NCI-H82 (cell line): ENCODE measurements around the gene IL17B.

Experiments
- DNase-seq: peaks from one replicate; lab custom pipeline; 2025; lab: John Stamatoyannopoulos, UW

The IL17B gene, protein sequence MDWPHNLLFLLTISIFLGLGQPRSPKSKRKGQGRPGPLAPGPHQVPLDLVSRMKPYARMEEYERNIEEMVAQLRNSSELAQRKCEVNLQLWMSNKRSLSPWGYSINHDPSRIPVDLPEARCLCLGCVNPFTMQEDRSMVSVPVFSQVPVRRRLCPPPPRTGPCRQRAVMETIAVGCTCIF

DNA sequence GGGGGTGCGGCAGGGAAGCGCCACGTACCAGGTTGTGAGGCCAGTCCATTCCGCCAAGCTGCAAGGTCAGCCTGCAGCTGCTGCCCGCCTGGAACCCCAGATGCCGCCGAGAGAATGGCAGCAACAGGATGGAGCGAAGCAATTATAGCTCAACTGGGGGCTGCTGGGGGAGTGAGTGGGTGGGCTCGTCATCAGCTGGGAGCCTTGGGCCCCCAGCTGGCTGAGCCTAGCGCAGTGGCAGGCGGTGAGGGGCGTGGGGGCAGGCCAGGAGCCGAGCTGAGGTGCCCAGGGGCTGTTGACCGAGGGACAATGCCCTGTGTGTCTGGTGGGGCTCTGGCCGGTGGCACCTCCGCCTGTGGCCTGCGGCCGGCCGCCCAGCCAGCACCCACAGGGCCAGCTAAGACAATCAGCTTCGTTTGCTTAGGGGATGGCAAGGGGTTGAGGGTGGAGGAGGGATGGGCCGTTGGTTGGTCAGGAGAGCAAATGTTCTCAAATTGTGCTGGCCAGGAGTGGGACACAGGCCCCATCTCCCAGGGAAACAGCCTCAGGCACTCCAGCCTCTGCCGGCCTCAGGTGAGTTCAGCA lies at the start of gene IL17B:
TSS of gene IL17B (minus strand) at position 116 of the 585 bp plus-strand sequence. CDS start at position 49, 67 bp downstream.
- no peak for DNase-seq

DNA sequence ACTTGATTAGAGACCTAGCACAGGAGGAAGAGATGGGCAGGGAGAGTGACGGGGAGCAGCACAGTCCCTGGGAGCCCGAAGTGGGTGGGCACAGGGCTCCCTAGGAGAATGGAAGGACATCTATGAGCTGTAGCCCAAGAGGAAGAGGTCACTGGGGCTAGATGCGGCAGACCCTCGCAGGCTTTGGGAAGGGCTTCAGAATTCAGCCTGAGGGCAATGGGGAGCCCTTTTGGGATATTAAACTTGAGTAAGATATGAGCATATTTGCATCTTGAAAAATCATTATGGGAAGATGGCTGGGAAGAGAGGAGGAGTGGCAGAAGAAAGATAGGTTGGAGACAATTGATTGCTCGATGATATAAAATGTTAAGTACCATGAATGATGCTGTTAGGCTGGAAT lies 48.9 kb upstream of the IL17B start:
- no peak for DNase-seq

DNA sequence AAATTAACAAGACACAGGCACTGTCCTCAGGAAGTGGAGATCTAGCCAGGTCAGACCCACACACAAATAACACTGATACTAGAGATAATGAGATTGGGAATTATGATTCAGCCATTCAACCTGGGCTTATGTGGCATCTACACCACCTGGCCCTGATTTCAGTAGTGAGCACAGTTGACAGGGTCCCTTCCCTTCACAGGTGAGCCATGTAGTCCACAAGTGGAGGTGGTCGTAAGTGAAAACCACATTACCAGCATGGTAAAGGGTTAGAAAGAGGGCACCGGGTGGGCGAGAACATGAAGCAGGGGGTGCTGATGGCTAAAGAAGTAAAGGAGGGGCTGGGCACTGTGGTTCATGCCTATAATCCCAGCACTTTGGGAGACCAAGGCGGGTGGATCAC lies 48.3 kb upstream of the IL17B start:
- DNase-seq = peak; percentile 47

DNA sequence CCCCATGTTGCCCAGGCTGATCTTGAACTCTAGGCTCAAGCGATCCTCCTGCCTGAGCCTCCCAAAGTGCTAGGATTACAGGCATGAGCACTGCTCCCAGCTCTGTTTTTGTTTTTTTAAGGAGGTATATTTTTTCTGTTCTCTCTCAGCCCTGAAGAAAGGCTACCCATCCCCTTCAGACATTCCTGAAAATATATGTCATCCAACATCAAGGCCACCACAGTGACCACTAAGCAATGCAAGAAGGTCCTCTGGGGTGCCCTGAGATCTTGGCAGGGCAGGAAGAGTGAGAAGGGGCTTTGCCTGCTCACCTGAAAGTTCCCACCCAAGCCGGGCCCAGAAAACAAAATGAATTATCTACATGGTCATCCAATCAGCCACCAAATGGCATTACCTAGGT lies 47.8 kb upstream of the IL17B start:
- no peak for DNase-seq

DNA sequence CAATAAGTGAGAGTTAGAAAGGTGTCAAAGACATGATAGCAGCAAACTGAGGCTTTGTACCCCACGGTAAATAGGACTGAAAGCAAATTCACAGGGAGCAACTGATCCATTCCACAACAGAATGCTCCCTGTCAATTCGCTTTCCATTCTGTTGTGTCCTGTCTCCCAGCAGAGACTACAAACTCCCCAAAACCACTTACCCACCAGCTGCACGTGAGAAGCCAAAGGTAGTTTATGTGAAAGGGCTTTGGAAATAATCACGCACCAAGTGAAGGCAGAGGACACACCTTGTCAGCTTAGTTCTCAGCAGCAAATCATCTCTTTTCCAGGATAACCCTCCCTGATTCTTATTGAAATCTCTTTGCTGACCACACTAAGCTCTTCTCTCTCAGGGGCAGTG lies 46.6 kb upstream of the IL17B start:
- DNase-seq = peak; percentile 37

DNA sequence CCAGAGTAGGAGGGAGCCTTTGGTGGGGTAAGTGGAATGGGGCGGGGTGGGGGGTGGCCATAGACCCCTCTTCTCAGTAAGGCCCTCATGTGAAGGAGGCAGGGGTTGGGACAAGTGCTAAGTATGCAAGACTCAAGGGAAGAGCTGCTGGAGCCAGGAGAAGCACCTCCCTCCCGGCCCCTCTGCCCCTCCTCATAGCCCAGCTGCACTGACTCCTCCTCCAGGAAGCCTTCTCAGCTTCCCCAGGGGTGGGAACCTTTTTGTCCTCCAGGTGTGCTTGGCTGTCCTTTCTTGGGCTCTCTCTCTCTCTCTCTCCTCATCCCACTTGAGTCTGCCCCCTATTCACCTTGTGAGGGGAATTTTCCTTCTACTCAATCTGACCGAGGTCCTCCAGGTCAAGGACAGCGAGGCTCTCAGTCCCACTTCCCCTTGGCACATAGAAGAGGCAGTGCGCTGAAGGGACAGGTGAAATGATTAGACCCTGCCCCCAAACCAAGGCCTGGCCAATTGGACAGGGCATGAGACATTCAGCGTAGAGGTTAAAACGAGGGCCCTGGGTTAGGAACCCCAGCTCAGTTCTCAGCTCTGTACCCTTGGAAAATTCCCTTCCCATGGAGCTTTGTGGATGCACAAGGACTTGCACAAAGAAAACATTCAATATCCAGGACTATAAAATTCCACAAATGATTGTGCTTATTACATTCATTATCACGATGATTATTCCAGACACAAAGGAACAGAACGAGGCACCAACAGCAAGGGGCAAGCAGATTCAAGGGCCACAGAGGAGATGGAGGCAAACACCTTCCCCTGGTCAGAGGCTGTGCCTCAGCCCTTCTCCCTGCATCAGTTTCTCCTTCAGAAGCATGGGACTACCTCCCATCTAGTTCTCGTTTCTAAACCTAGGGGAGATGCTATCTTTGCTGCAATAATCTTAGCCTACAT lies 45.6 kb upstream of the IL17B start:
- DNase-seq = peak; percentile 69

DNA sequence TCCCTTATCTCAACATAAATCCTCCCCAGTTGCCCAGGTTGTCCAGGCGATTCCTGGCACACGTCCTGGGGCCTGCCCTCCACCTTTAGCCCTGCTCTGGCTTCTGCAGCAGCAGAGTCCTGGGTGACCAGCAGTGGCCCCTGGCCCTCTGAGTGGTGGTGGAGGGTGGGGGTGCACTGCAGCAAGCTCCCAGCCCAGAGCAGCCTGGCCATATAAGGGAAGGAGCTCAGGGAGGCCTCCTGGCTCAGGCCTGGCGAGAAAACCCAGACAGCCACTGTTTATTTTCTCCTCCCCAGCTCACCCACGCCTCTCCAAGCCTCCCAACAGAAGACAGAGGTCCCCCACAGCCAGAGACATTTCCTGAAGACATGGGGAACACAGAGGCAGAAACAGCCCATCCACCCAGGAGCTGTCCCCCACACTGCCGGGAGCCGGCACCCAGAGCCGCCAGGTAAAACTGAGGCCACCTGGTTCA lies 44.7 kb upstream of the IL17B start:
- peak; percentile 50 for DNase-seq

DNA sequence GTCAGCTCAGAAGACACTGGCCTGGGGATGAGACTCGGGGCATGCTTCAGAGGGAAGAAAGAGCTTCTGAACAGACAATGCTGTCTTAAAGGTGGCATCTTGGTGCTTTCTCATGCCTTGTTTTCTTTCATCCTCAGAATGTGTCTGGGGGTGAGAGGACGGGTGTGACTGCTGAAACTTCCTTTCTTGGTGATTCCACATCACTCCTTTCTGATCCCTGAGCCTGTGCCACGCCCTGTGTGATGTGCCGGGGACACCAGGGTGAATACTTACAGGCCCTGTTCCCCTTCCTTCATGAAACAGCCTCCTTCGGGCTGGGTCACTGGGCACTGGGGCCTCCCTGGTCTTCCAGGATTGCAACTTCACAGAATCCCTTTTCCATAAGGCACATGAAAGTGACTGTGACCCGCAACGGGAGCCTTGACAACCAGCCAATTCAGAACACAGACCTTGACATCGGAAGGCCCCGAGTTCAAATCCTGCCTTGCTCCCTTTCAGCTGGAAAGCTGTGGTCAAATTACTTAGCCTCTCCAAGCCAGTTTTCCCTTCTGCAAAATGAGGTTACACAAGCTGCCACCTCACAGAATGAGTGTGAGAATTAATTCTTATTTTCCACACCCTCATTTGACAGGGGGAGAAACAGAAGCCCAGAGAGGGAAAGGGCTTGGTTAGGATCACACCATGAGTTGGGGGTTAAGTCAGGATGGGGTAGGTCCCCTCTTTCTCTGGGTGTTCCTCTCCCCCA lies 44.1 kb upstream of the IL17B start:
- DNase-seq = peak; percentile 45

DNA sequence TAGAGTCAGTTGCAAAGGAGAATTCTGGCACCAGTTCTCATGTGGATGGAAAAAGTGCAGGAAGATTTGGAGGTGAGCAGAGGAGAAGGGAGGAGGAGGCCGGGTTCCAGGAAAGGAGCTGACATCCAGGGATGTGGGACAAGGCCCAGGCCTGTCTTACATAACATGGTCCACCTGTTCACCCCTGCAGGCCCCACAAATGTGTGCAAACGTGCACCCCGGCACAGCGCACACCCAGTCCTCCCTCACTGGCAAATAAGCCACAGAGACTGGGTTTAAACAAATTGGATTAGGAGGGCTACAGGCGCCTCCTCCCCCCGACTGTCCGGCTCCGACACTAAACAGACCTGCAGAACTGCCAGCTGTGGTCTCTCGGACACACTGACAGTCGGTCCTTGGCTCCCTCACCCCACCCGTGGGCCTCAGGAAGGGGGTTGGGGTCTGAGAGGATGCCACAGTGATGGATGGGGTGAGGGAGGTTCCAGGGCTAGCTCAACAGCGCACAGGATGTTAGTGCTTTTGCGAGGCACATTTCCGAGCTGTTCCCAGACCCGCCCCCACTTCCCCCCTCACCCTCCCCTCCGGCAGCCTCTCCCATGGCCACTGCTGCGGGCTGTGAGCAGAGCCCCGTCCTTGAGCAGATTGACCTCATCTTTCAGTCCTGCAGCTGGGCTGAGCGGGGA lies 43.4 kb upstream of the IL17B start:
- DNase-seq = peak; percentile 99

DNA sequence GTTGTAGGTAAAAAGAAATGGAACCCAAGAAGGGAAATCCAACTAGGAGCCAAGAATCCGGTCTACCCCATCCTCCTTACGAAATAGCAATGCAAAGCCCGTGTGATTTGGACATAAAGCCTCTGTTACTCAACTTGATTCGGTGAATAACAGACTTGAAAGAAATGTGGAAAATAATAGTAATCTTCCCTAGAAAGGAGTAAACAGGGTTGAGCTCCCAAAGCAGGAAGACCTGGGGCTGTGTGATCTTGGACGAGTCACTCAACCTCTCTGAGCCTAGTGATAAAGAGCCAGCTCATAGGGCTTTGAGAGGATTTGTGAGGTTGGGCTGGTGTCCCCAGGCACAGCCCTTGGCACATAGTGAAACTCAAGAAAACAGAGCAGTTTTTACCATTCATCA lies 42.7 kb upstream of the IL17B start:
- DNase-seq = peak; percentile 57

DNA sequence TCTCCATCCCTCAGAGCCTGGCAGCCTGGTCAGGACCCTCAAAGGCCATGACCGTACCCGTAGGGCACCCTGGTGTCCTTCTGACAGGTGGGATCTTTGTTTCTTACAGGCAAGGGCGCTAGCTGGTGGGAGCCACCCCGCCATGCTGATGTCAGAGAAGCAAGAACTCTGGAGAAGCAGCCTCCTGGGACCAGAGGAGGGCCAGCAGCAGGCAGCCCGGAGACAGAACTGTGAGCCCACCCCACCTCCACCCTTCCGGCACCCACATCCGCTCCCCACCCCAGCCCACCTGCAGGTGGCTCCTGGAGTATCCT lies 42.2 kb upstream of the IL17B start:
- DNase-seq = peak; percentile 25

DNA sequence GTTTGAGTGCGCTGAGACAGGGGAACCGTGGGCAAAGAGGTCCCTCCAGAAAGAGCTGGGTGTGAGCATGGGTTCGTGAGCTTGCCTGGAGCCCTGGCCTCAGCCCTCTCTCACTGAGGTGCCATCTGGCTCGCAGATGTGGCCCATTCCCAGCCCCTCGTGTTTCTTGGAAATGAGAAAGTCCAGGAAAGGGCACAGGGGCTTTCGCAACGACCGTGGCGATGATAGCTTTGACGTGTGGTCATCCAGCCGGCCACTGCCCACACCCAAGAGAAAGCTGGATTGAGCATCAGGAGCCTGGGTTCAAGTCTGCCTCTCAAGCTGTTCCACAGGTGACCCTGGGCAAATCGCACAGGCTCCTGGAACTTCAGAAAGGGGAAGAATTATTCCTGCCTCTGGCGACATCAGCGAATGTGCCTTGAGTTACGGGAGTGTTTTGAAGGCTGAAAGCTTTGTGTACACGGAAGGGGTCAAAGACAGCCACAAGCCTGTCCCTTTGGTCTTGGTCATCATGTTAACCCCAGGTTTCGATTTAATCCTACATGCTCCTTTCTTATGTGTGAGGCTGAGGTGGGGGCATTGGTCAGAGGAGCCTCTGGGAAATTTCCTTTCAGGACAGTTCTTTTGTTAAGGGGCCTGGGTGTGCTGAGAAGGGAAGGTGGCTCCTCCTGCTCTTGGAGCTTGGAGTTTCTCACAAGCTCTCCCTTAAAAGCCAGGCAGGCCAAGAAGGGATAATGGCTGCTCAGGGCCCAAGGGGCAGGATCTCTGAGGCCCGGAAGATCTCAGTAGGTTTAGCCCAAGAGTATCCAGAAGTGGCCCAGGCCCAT lies 41.7 kb upstream of the IL17B start:
- DNase-seq = no peak

DNA sequence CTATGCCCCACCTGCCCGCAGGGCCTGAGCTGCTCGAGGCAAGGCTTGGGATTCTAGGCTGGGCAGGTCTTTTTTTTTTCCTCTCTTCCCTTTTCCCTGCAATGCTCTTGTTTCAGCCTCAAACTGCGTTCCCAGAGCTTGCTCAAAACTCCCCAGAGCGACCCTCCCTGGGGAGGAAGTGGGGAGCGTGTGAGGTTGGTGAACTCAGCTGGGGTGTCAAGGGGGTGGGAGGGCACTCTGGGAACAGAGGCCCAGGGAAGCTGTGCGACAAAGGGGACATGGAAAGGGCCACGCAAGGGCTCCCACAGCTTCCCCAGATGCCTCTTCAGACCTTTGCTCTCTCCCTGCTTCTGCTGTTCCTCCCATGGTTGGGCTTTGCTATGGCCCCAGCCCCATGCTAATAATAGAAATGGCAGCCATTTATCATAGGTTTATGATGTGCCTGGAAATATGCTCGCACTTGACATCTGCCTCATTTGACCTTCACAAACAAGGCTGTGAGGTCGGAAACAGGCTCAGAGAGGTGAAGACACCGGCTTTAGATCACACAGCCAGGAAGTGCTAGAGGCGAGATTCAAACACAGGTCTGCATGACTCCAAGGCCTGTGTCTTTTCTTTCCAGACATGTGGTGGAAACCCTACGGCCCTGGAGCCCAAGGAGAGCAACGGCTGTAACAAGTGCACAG lies 40.9 kb upstream of the IL17B start:
- DNase-seq = no peak

DNA sequence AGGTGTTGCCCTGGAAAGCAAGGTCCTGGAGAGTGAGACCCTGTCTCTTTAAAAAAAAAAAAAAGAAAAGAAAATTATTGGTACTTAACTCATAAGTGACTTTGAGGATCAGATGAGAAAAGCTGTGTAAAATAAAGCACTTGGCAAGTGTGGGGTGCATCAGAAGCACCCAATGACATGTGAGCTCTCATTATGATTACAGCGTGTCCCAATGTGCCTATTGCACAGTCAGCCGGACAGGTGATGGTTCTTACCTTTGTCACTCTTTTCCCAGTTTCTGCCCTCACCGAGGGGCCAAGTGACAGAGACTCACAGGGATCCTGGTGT lies 40.4 kb upstream of the IL17B start:
- DNase-seq = no peak

DNA sequence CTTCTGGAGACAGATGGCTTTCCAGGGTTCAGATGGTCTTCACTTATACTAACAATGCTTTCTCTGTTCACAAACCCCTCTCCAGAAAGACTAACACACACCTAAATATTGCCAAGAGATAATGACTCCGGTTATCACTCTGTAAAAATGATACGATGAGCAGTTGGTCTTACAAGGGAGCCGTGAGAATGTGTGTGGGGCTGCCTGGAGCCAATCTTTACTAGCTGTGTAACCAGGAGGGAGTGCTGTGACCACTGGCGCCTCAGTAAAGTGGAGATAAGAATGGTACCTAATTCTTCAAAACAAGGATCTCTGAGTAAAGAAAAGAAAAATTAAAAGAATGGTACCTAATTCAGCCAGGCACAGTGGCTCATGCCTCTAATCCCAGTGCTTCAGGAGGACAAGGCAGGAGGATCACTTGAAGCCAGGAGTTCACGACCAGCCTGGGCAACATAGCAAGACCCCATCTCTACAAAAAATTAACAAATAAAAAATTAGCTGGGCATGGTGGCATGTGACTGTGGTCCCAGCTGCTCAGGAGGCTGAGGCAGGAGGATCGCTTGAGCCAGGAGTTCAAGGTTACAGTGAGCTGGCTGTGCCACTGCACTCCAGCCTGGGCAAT lies 39.9 kb upstream of the IL17B start:
- DNase-seq = no peak

DNA sequence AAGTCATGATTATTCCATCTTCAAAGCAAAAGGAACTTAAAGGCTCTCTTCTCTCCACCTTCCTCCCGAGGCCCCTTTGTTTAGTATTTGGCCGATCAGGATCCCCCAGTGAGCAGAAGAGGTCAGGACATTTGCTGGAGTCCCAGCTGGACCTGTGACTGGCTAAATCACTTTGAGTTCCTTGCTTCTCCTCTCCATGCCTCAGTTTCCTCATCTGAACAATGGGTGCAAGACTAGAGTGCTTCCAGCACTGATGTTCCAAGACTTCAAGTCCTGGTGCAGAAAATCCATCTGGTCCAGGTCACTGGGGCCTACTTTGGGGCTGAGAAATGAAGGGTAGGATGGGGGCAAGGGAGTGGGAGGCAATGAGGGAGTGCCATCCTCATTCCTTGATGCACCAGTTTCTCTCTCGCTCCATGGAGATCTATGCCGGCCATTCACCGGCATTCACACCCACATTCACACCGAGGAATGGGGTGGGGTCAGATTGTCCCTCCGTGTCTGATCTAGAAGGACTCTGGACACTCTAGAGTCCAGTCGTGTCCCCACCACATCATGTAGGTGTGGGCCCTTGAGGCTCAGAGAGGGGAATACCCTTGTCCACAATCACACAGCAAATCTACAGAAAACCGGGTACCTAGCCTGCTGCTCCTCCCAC lies 38.7 kb upstream of the IL17B start:
- no peak for DNase-seq

DNA sequence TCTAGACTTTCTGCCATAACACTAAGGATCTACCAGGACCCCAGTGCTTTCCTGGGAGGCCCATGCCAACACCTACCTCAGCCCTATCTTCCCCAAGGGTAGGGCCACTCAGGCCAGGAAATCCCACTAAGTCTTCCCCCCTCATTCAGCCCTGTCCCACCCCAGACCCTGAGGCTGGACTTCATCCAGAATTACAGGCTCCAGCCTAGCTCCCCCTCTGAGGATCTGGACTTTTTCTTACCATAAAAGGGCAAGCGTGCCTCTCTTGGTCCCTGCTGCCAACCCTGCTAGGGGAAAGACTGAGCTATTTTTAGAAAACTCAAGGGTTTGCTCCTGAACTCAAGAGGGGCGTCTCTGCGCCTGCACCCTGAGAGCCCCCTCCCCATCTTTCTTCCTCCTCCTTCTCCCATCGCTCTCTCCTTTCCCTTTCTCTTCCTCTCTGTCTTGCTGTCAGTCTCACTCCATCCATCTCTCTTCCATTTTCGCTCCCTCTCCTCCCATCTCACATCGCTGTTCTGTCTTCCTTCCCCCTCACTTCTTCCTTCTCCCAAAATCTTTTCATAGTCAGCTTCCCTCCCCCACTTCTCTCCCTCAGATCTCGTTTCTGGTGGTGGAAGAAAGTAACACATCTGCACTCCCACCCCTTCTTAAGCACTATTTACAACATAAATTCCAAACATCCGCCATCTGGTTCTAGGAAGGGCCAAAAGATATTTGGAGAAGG lies 38.1 kb upstream of the IL17B start:
- peak; percentile 37 for DNase-seq

DNA sequence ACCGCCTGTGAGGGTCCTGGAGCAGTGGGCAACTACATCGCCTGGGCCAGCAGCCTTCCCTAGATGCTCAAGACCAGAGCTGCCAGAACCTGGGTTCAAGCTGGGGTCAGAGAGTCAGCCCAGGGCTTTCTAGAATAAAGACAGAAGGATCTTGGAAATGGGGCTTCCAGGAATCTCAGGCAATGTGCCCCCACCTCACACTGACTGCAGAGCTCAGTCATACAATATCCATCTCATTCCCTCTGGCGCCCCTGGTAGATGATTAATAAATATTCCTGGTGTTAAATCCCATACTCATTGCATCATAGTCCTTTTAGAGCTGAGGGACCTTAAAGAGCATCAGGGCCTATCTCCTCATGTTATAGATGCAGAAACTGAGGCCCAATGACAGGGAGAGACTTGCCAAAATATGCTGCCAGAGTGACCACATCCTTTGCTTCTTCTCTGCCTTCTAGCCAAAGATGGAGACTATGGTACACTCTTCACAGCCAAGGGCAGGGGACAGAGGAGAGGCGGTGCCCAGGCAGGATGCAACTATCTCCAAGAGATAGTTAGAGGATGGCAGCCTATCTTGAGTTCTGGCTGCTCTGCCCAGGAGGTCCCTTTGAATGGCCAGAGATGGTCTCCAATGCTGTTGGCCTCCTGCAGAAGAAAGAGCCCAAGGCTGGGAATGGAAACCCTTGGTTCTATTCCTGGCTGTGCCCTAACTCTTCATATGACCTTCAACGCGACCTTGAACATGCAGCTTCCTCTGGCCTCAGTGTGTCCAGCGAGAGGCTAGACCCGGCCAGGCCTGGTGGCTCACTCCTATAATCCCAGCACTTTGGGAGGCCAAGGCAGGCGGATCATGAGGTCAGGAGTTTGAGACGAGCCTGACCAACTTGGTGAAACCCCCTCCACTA lies 36.2 kb upstream of the IL17B start:
- DNase-seq = no peak
